Measurements from ENCODE around the gene TAS1R2.
"Not testable (repeated sequence)": the region's sequence is repeated elsewhere in the genome, so short reads cannot be mapped to it uniquely, and the experiment has no call there.

TAS1R2 gene

DNA sequence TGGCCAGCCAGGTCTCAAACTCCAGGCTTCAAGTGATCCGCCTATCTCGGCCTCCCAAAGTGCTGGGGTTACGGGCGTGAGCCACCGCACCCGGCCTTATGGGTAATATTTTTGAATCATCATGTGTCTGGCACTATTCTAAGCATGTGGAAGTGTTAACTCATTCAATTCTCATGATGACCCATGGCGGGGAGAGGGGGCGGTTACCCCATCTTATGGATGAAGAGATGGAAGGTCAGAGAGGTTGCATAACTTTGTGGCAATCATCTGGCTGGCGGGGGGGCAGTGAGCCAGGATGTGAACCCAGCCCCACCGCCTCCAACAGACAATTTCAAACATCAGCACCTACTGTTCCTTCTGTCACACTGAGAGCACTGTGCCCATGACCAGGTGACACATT, 11.5 kb upstream of the TAS1R2 start:
- in situ Hi-C loops (cut with HindIII; ENCODE audit: low sequenced_read_pairs), result no loop called here

DNA sequence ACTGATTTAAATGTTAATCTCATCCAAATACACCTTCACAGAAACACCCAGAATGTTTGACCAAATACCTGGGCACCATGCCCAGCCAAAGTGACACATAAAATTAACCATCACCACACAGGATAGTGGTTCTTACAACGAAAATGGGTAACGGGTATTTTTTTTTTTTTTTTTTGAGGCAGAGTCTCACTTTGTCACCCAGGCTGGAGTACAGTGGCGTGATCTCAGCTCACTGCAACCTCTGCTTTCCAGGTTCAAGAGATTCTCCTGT, 11.1 kb upstream of the TAS1R2 start:
- in situ Hi-C loops (cut with HindIII; ENCODE audit: low sequenced_read_pairs), result not testable (repeated sequence)

DNA sequence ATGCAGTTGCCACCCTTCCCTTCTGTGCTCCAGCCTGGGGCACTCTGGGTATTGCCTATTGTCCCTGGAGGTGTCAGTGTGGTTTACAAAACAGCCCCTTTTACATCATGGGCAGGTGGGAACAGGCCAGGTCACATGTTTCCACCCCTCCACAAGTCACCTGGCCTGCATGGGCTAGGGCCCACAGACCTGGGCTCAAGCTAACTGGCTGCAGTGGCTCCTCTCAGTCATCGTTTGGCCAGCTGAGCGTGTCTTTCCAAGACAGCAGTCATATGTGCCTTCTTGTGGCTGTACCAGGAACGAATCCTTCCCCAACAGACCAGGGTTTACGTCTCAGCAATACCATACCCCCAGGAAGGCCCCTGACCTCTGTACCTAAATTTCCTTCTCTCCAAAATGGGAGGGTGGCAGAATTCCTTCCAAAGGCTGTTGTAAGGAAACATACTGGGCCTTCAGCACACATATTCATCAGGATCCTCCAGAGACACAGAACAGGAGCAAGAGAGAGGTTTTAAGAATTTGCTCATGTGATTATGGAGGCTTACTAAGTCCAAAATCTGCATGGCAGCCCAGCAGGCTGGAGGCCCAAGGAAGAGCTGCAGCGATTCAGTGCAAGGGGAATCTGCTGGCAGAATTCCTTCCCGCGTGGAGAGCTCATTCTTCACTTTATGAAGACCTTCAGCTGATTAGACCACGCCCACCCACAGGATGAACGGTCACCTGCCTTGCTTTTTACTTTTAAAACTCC, 10.6 kb upstream of the TAS1R2 start:
- in situ Hi-C loops (cut with HindIII; ENCODE audit: low sequenced_read_pairs), result no loop called here

DNA sequence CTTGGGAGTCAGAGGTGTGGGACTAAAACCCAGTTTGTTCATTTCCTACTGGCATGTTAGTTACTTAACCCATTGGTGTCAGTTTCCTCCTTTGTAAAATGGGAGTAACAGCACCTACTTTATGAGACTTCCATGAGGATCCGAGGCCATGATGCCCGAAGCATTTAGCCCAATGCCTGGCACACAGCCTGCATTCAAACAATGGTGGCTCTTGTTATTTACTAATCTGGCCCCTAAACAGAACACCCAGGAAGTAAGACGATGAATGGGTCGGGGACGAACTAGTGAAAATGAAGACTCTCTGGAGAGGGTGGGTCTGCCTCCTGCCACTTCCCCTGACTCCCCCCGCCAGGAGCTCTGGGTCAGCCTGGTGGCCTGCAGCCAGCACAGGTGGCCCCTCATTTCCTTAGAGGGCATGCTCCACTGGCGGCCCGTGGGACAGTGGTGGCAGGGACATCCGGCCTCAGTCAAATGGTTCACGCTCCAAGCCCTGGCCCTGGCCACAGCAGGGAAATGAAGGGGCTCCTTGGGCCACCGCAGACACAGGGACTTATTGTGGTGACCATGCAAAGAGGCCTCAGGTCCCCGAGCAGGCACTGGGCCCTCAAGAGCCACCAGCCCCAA, 9.5 kb upstream of the TAS1R2 start:
- in situ Hi-C loops (cut with HindIII; ENCODE audit: low sequenced_read_pairs), result no loop called here

DNA sequence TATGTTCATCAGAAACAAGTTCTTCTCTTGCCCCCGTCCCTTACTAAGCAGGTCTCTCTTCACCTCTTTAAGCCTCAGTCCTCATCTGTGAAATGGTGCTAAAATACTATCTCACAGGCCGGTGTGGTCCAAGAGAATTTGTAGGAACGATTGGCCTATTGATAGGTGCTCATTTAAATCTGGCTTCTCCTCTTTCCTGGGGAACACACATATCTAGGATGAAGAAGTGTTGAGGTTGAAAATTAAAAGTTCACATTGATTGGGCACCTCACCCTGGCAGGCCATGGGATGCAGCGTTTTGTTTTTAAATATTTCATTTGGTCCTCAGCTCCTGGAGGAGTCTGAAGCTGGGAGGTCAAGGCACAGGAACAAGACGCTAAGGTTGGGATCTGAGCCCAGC, 8.9 kb upstream of the TAS1R2 start:
- in situ Hi-C loops (cut with HindIII; ENCODE audit: low sequenced_read_pairs), result no loop called here

DNA sequence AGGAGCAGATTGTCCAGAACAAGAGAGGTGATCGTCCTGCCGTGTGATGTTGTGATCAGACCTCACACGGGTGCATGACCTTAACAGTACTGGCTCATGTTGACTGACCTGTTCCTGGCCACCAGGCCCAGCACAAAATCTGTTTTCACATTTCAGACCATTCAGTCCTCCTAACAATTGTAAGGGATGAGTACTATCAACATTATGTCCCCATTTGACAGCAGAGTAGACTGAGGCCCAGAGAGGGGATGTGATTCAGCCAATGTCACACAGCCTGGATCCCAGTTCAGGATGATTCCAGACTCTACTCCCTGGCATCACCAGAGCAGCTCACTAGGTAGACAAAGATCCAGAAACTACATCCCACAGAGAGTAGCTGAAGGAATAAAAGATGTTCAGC, 7.4 kb upstream of the TAS1R2 start:
- in situ Hi-C loops (cut with HindIII; ENCODE audit: low sequenced_read_pairs), result no loop called here

DNA sequence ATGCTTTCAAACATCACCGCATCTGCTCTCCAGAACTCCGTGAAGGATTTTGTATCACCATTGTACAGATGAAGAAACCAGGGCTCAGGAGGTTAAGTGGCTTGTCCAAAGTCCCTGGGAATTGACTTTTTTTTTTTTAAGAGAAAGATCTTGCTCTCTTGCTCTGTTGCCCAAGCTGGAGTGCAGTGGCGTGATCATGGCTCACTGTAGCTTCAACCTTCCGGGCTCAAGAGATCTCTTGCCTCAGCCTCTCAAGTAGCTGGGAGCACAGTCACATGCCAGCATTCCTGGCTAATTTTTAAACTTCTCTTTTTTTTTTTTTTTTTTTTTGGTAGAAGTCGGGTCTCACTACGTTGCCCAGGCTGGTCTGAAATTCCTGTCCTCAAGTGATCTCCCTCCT, 6.9 kb upstream of the TAS1R2 start:
- in situ Hi-C loops (cut with HindIII; ENCODE audit: low sequenced_read_pairs), result no loop called here

DNA sequence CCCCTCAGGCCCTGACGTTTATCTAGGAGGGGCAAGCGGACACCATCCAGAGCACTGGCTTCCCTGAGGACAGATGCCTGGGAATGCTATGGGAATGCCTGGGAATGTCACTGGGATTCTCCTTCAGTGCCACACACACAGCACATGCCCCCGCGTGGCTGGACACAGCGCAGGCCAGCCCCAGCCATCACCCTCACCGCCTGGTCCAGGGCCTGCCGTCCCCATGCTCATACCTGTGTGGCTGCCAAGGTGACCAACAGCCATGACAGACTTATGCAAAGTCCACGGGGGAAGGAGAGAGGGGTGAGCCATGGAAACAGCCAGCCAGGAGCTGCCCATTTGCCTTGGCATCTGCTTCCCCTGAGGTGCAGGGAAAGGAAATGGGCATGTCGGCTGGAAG, 5.7 kb upstream of the TAS1R2 start:
- in situ Hi-C loops (cut with HindIII; ENCODE audit: low sequenced_read_pairs), result no loop called here

DNA sequence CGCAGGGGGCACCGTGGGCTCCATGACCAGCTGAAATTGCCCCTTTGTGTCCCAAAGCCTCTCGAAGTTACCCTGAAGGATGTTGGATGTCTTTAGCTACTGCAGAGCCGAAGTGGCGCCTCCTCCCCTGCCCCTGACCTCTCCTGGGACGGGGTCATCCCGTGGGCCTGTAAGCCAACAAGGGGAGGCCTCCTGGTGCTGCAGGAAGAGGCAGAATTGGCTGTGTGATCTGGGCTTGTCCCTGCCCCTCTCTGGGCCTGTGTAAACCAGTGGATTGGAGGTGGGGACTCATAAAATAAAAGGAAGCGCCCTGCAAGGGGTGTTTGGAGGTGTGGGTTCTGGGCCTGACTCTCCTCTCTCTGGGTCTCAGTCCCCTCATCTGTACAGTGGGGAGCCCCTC, 2.1 kb upstream of the TAS1R2 start:
- in situ Hi-C loops (cut with HindIII; ENCODE audit: low sequenced_read_pairs), result no loop called here

DNA sequence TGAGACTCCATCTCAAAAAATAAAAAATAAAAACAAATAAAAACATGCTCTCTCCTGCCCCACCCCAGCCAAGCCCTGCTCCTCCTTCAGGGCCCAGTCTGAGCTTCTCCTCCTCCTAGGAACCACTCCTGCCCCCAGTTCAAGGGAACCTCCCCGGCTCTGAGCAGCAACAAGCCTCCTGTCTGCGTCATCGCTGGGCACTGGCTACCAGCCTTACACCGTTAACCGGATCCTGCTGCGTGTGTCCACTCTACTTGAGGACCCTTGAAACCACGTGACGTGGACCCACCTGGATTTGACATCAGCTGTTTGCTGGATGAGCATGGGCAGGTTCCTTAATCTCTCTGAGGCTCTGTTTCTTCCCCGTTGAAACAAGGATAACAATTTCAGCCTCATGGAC, 1.6 kb upstream of the TAS1R2 start:
- in situ Hi-C loops (cut with HindIII; ENCODE audit: low sequenced_read_pairs), result no loop called here

DNA sequence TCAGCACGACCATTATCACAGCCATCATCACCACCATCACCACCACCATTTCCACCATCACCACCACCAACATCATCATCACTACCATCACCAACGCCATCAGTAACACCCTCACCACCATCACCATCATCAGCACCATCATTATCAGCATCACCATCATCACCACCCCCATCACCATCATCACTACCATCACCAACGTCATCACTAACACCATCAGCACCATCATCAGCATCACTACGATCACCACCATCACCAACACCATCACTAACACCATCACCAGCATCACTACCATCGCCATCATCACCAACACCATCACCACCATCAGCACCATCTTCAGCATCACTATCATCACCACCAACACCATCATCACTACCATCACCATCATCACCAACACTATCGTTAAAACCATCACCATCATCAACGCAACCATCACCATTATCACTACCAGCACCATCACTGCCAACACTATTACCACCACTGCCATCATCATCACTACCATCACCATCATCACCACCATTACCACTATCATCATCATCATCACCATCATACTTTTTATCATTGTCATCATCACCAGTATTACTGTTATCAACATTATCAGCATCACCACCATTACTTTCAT, 1.3 kb downstream of the TAS1R2 start:
- in situ Hi-C loops (cut with HindIII; ENCODE audit: low sequenced_read_pairs), result no loop called here

DNA sequence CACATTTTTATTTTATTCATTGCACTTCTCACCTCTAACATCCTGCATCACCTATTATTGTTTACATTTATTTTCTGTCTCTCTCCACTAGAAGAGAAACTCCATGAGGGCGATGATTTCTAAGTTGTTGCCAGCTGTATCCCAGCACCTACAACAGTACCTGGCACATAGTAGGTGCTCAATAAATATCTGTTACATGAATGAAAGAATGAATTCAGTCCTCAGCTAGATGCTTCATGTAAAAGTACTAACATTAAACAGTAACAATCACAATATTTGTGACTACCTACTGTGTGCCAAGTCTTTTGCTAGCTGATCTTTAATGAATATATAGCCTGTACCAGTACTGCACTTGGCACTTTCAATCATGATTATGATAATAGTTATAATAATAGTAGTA, 3.0 kb downstream of the TAS1R2 start:
- in situ Hi-C loops (cut with HindIII; ENCODE audit: low sequenced_read_pairs), result no loop called here

DNA sequence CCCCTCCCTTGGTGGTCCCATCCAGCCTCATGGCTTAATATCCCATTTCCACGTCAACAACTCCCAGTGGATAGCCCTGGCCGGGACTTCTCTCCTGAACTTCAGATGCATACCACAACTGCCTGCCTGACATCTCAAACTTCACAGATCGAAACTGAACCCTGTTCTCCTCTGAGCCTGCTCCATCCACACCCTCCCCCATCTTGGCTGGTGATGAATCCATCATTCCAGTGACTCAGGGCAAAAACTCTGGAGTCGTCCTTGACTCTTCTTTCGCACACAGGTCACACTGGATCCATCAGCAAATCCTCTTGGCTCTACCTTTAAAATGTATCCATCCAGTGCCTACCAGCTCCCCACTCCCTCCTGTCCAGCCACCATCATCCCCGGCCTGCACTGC, 3.9 kb downstream of the TAS1R2 start:
- in situ Hi-C loops (cut with HindIII; ENCODE audit: low sequenced_read_pairs), result no loop called here

DNA sequence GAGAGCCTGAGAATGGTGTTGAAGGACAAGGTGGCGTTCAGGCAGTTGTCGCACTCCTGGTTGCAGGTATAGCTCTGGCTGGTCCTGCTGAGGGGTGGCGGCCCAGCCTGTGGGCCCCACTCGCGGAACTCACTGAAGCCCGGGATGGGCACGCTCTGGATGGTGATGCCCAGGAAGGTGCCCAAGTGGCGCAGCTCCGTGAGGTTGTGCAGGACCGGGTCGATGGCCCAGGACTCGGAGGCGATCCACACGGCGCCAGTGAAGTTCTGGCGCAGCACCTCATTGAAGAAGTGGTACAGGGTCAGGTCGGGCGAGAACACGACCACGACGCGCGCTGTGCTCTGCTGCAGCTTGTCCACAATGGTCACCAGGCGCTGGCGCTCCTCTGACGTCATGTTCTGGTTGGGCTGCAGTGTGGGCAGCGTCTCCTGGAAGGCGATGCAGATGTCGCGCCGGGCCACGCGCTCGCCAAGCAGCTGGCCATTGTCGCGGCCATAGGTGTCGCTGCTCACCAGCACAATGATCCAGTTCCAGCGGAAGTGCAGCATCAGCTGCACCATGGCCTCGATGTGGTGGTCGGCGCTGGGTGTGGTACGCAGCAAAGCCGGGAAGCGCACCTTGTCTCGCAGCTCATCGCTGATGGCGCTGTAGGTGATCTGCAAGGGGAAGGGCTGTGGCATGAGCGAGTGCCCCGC, 5.0 kb downstream of the TAS1R2 start:
- in situ Hi-C loops (cut with HindIII; ENCODE audit: low sequenced_read_pairs), result no loop called here

DNA sequence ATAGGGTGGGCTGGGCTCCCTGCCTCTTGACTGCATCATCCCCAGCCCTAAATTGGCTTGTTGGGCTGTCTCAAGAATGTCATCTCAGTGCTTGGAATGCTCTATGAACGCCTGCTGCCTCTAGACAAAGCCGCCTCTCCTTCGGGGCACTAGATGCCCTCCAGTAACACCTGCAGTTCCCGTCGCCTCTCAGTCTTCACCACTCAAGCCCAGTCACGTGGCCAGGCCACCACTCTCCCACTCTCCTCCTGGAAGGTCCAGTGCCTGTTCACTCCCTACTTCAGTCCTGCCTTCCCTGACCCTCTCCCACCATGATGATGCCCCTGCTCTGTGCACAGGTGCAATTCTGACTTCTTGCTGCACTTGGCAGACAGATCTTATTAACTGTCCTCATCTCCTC, 7.0 kb downstream of the TAS1R2 start:
- in situ Hi-C loops (cut with HindIII; ENCODE audit: low sequenced_read_pairs), result no loop called here

DNA sequence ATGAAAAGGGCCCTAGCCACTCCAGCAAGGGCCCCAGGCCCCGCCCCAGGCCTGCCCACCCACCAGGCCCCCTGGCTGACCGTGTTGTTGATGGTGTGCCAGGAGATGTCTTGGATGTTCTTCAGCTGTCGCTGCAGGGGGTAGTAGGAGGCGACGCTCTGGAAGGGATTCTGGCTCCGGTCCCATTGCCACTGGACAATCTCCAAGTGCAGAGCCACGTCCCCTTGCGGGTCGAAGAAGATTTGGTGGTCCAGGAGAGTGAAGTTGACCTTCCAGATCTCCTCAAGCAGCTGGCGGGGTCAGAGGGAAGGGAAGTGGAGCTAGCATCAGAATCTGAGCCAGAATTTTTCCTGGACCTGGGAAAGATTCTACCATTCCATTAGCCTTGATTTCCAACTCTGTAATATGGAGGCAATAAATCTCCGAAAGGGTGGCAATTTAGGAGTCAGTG, 10.2 kb downstream of the TAS1R2 start:
- in situ Hi-C loops (cut with HindIII; ENCODE audit: low sequenced_read_pairs), result no loop called here

DNA sequence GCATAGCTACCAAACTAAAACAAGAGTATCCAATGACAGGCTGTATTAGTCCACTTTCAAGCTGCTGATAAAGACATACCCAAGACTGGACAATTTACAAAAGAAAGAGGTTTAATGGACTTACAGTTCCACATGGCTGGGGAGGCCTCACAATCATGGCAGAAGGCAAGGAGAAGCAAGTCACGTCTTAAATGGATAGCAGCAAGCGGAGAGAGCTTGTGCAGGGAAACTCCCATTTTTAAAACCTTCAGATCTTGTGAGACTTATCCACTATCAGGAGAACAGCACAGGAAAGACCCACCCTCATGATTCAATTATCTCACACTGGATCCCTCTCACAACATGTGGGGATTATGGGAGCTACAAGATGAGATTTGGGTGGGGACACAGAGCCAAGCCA, 11.7 kb downstream of the TAS1R2 start:
- in situ Hi-C loops (cut with HindIII; ENCODE audit: low sequenced_read_pairs), result not testable (repeated sequence)

DNA sequence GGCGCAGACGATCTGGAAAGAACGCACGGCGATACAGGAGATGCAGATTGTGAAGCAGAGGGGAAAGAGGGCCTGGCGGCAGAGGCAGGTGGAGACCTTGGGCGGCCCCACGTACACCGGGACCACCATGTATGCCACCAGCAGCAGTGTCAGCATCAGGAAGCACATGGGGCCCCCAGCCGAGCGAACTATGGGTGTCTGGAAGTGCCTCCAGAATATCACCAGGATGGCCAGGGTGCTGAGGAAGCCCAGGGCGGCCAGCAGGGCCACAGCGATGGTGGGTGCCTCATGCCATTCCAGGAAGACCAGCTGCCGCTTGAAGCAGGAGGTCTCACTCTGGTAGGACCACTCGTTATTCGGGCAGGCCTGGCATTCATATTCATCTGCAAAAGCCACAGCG, 19.3 kb downstream of the TAS1R2 start:
- in situ Hi-C loops (cut with HindIII; ENCODE audit: low sequenced_read_pairs), result no loop called here

DNA sequence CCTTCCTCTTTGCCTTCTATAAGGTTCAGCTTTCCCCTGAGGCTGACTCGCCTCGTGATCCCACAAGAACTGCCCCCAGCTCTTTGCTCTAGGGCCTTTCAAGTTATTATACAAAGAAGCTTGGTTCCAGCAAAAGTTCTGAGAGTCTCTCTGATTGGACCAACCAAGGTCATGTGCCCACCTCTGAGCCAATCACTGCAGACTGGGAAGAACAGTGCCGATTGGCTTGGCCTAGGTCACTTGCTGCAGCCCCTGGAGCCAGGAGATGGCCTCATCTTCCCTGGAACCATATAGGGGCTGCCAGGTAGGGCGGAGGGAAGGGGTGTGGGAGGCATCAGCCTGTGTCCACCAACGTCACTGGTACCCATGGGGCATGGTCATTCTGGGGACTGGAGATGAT, 22.8 kb downstream of the TAS1R2 start:
- in situ Hi-C loops (cut with HindIII; ENCODE audit: low sequenced_read_pairs), result no loop called here

DNA sequence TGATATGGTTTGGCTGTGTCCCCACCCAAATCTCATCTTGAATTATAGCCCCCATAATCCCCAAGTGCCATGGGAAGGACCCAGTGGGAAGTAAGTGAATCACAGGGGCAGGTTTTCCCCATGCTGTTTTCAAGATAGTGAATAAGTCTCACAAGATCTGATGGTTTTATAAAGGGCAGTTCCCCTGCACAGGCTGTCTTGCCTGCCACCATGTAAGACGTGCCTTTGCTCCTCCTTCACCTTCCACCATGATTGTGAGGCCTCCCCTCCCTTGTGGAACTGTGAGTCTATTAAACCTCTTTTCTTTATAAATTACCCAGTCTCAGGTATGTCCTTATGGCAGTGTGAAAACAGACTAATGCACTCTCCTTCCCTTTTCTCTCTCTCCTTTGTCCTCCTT, 27.1 kb downstream of the TAS1R2 start:
- in situ Hi-C loops (cut with HindIII; ENCODE audit: low sequenced_read_pairs), result not testable (repeated sequence)

DNA sequence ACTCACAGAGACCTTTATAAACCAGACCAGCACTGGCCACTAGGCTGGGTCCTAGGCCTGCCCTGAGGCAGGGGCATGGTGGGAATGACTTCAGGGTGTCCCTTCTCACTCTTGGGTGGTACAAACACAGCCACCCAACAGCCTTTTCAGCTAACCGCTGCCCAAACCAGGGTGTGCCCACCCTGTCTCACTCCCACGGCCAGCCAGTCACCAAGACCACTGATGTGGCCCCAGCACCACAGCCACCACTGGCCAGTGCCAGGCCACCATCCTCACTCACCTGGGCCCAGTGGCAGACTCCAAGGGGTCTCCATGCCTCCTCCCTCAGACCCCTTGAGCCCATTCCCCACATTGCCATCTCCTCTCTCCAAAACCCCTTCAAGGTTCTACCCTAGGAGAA, 27.8 kb downstream of the TAS1R2 start:
- in situ Hi-C loops (cut with HindIII; ENCODE audit: low sequenced_read_pairs), result no loop called here

DNA sequence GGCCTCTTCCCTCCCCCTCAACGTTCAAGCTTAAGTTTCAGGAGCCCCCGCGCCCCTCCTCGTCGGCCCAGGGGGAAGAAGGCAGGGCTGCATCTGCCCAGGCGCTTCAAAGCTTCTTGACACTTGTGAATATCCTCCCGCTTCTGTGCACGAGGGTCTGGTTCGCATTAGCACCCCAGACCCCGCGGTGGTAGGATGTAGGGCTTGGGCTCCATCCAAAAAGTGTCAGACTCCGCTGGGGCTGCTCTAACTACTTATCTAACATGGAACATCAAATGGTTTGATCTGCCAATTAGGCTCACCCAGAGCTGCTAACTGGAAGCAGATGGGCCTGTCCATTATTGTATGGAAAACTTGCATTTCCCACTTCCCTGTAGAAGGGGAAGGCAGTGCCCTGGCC, 28.9 kb downstream of the TAS1R2 start:
- in situ Hi-C loops (cut with HindIII; ENCODE audit: low sequenced_read_pairs), result no loop called here

All from endothelial cell of hepatic sinusoid (primary cell).